Uterus (tissue), 4 donors: ENCODE data around the gene LETMD1. TPM values are rescaled to one million over a fixed set of nuclear protein-coding genes. Genes with fewer than 3 reads are reported as not detected.

Source experiments
- DNase-seq, 2 donors: peaks; one replicate each; pipeline ENCODE4 v3.0.0-alpha.2; 2019 to 2020
- H3K27ac ChIP-seq, 2 donors: fragments of 200-600 bp; sonication (generic); 1 replicate in 1 of 2; 2 replicates in 1 of 2; pipeline ENCODE4 v1.5.1; 2016 to 2018
- H3K27me3 ChIP-seq, 2 donors: fragments of 200-600 bp; sonication (generic); one replicate each; pipeline ENCODE4 v1.5.1; 2018 to 2019; ENCODE audit warnings: control low read depth in 1 of 2
- H3K36me3 ChIP-seq, 2 donors: fragments of 200-600 bp; sonication (generic); one replicate each; pipeline ENCODE4 v1.5.1; 2019; ENCODE audit warnings: control low read depth in 1 of 2
- H3K4me1 ChIP-seq, 2 donors: fragments of 200-600 bp; sonication (generic); one replicate each; pipeline ENCODE4 v1.5.1; 2018 to 2019; ENCODE audit warnings: control low read depth in 1 of 2
- H3K4me3 ChIP-seq, 2 donors: fragments of 200-600 bp; sonication (generic); 1 replicate in 1 of 2; 2 replicates in 1 of 2; pipeline ENCODE4 v1.5.1; 2018 to 2019; ENCODE audit warnings: mild to moderate bottlenecking in 1 of 2
- H3K9me3 ChIP-seq, 2 donors: fragments of 200-600 bp; sonication (generic); one replicate each; pipeline ENCODE4 v1.5.1; 2019; ENCODE audit warnings: control low read depth in 1 of 2
- POLR2A ChIP-seq, 2 donors: fragments of 450-650 bp; IDR thresholded peaks; one replicate each; pipeline ENCODE4 v1.6.1; 2016; ENCODE audit warnings: antibody characterized with exemption in 2 of 2, mild to moderate bottlenecking in 1 of 2, moderate library complexity in 1 of 2
- intact Hi-C: fragments of 100-400 bp; cut with DNase I; formaldehyde crosslinking; loops from one replicate; pipeline ENCODE4 v1.15.1; 2023; ENCODE audit warnings: low total_unique reads
- total RNA-seq, 4 donors: library from RNA; depleted of rRNA in 3 of 4; stranded (reverse); fragments of >200 nt in 3 of 4; gene quantifications; one replicate each; pipeline versions ENCODE4 v1.1.0 to v1.2.4, GENCODE V29; 2014 to 2023
- TF ChIP-seq, protein P1 (sequence below), 4 experiments: fragments of 200-600 bp in 2 of 4; fragments of 450-650 bp in 2 of 4; sonication (generic) in 2 of 4; IDR thresholded peaks; one replicate each; pipeline ENCODE4 v1.5.1; 2016 to 2019; ENCODE audit warnings: antibody characterized with exemption in 4 of 4, mild to moderate bottlenecking in 2 of 4, moderate library complexity in 1 of 4
- donor health status: DM: yes; HTN: yes; CAD: no.

Gene LETMD1
- total RNA-seq, 4 donors from 2014 or later: 45.9 to 81.5 (median 61.5) TPM

GRCh38 chr12:51025836-51026638 lies 22.1 kb upstream of the LETMD1 start, which contains the start of gene SLC11A2:
SLC11A2 (minus strand) TSS chr12:51026384; CDS start chr12:51010728, 15,656 bp downstream.
- Histone ChIP-seq H3K36me3 (no peaks in the 10 kb centered on the region), H3K4me1 (no peaks in the 10 kb centered on the region), H3K27me3 (no peaks in the 10 kb centered on the region), H3K27ac (peak within 1 kb of the TSS; percentile 85 to 87), H3K9me3 (no peaks in the 10 kb centered on the region), H3K4me3 (peak within 1 kb of the TSS; percentile 59 to 77)
- DNase-seq: peak; percentile 94
- intact Hi-C loops: no loop called here
- TF ChIP-seq, protein P1, sequence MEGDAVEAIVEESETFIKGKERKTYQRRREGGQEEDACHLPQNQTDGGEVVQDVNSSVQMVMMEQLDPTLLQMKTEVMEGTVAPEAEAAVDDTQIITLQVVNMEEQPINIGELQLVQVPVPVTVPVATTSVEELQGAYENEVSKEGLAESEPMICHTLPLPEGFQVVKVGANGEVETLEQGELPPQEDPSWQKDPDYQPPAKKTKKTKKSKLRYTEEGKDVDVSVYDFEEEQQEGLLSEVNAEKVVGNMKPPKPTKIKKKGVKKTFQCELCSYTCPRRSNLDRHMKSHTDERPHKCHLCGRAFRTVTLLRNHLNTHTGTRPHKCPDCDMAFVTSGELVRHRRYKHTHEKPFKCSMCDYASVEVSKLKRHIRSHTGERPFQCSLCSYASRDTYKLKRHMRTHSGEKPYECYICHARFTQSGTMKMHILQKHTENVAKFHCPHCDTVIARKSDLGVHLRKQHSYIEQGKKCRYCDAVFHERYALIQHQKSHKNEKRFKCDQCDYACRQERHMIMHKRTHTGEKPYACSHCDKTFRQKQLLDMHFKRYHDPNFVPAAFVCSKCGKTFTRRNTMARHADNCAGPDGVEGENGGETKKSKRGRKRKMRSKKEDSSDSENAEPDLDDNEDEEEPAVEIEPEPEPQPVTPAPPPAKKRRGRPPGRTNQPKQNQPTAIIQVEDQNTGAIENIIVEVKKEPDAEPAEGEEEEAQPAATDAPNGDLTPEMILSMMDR (IDR thresholded peaks at IDR 0.05): peak in 2 of 4 experiments; percentile 4 to 17
- peak; percentile 37 to 74 for TF ChIP-seq POLR2A (IDR thresholded peaks at IDR 0.05)

DNA sequence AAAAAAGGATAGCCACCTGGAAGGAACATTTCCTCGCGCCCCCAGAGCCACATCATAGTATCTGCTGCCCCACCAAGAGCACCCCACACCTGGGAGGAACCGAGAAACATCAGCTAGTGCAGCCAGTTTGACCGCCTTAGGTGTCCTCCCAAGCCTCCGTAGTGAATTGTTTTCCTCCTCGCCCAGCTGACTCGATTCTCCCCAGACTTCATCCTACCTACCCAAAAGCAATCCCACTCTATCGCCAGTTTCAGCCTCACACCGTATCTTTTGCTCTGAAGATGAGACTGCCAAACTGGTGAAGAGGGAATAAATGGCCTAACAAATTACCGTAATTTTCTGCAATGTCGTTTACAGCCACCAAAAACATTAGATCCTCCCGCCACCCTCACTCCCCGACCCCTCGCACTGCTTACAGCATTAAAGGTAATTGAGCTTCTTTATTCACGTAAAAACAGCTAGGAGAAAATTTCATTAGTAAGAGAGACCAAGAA lies 20.7 kb upstream of the LETMD1 start:
- intact Hi-C loops: no loop called here
- no peak overlapping the region for H3K27ac ChIP-seq
- no peaks in the 10 kb centered on the region for H3K4me1 ChIP-seq
- no peaks in the 10 kb centered on the region for H3K27me3 ChIP-seq
- DNase-seq: no peak
- no peak for TF ChIP-seq POLR2A (IDR thresholded peaks at IDR 0.05)
- TF ChIP-seq, protein P1 (IDR thresholded peaks at IDR 0.05): no peak
- no peaks in the 10 kb centered on the region for H3K9me3 ChIP-seq
- no peaks in the 10 kb centered on the region for H3K36me3 ChIP-seq
- H3K4me3 ChIP-seq: no peak overlapping the region

- Histone ChIP-seq H3K4me1 (no peaks in the 10 kb centered on the region), H3K9me3 (no peaks in the 10 kb centered on the region), H3K36me3 (no peaks in the 10 kb centered on the region), H3K27me3 (no peaks in the 10 kb centered on the region), H3K27ac (no peak overlapping the region), H3K4me3 (no peak overlapping the region)
- DNase-seq: no peak
- TF ChIP-seq POLR2A (IDR thresholded peaks at IDR 0.05): no peak
- TF ChIP-seq, protein P1 (IDR thresholded peaks at IDR 0.05): peak in 1 of 4 experiments; percentile 20
- intact Hi-C loops: no loop called here
Measured at GRCh38 chr12:51028126-51028812, 19.9 kb upstream of the LETMD1 start.

- H3K27me3 ChIP-seq: no peaks in the 10 kb centered on the region
- H3K4me1 ChIP-seq: no peaks in the 10 kb centered on the region
- no peak overlapping the region for H3K4me3 ChIP-seq
- H3K27ac ChIP-seq: no peak overlapping the region
- intact Hi-C loops: no loop called here
- no peak for TF ChIP-seq POLR2A (IDR thresholded peaks at IDR 0.05)
- TF ChIP-seq, protein P1 (IDR thresholded peaks at IDR 0.05): no peak
- H3K36me3 ChIP-seq: no peaks in the 10 kb centered on the region
- H3K9me3 ChIP-seq: no peaks in the 10 kb centered on the region
- DNase-seq: no peak
Measured at GRCh38 chr12:51028813-51029150, 19.3 kb upstream of the LETMD1 start.

DNA sequence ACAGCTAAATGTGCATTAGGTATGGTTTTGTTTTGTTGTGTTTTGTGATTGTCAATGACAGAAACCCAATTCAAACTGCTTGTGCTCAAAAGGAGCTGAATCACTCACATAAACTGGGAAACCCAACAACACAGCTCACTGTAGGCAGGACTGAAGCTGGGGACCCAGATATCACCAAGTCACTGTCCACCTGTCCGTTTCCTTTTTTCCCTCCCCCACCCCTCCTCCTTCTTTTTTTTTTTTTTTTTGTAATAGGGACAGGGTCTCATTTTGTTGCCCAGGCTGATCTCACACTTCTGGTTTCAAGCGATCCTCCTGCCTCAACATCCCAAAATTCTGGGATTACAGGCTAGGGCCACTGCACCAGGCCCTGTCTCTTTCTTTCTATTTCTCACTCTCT lies 15.1 kb upstream of the LETMD1 start:
- no peak overlapping the region for H3K27ac ChIP-seq
- H3K4me1 ChIP-seq: no peaks in the 10 kb centered on the region
- H3K36me3 ChIP-seq: no peaks in the 10 kb centered on the region
- H3K9me3 ChIP-seq: no peaks in the 10 kb centered on the region
- intact Hi-C loops: no loop called here
- TF ChIP-seq, protein P1 (IDR thresholded peaks at IDR 0.05): no peak
- TF ChIP-seq POLR2A (IDR thresholded peaks at IDR 0.05): no peak
- no peaks in the 10 kb centered on the region for H3K27me3 ChIP-seq
- no peak overlapping the region for H3K4me3 ChIP-seq
- DNase-seq: no peak
